Gastroesophageal sphincter (tissue), 3 donors: Measurements from ENCODE around the gene PHF12.

Source experiments
- CTCF ChIP-seq, 4 experiments: fragments of 200-600 bp in 2 of 4; fragments of 450-650 bp in 2 of 4; sonication (generic) in 1 of 4; IDR thresholded peaks; one replicate each; pipeline ENCODE4 v1.5.1; 2017 to 2019; ENCODE audit warnings: antibody characterized with exemption in 4 of 4, mild to moderate bottlenecking in 2 of 4, moderate library complexity in 2 of 4
- EP300 ChIP-seq: sonication (generic); formaldehyde crosslinking; IDR thresholded peaks from one replicate; pipeline ENCODE4 v1.6.1; 2017; ENCODE audit warnings: antibody characterized with exemption, mild to moderate bottlenecking
- POLR2A ChIP-seq, 2 donors: fragments of 450-650 bp; IDR thresholded peaks; one replicate each; pipeline ENCODE4 v1.6.1; 2017; ENCODE audit warnings: antibody characterized with exemption in 2 of 2, mild to moderate bottlenecking in 2 of 2, moderate library complexity in 1 of 2
- POLR2AphosphoS5 ChIP-seq: sonication (generic); formaldehyde crosslinking; IDR thresholded peaks from one replicate; pipeline ENCODE4 v1.6.1; 2017; ENCODE audit warnings: antibody characterized with exemption

GRCh38 chr17:28963841-28964240, 12.5 kb upstream of the PHF12 start:
- TF ChIP-seq POLR2AphosphoS5 (no peak), CTCF (IDR thresholded peaks at IDR 0.05) (no peak), POLR2A (IDR thresholded peaks at IDR 0.05) (no peak), EP300 (no peak)
